MCF 10A (cell line): Measurements from ENCODE around the gene SERPINA1. TPM values are rescaled to one million over a fixed set of nuclear protein-coding genes. Genes with fewer than 3 reads are reported as not detected.

Experiments
- BruUV-seq: library from RNA; stranded (reverse); fragments of 400-500 nt; replicated peaks from 2 replicates; lab custom pipeline; 2021; lab: Mats Ljungman, UMichigan
- CTCF ChIA-PET: fragments of 300-600 bp; sonication (Branson Sonifier 250); formaldehyde crosslinking; extraction: SDS; loops from one replicate; lab custom pipeline; 2021; ENCODE audit warnings: antibody characterized with exemption, inconsistent platforms; lab: Yijun Ruan, JAX
- POLR2A ChIA-PET: fragments of 300-600, 350-650 bp; sonication (Branson Sonifier 250); formaldehyde crosslinking; extraction: SDS; loops from one replicate; lab custom pipeline; 2020; ENCODE audit warnings: antibody characterized with exemption, inconsistent platforms; lab: Yijun Ruan, JAX
- DNase-seq: peaks from one replicate; pipeline ENCODE4 v3.0.0-alpha.2; 2018; ENCODE audit not compliant: unreplicated experiment
- H3K27ac Mint-ChIP-seq: one replicate; pipeline ENCODE4 v1.8.0; 2022; ENCODE audit warnings: mild to moderate bottlenecking, low read depth, mixed read lengths; ENCODE audit not compliant: unreplicated experiment
- H3K27me3 Mint-ChIP-seq: one replicate; pipeline ENCODE4 v1.8.0; 2022; ENCODE audit warnings: mixed read lengths; ENCODE audit not compliant: insufficient read depth, unreplicated experiment
- H3K36me3 Mint-ChIP-seq: one replicate; pipeline ENCODE4 v1.8.0; 2022; ENCODE audit warnings: mild to moderate bottlenecking, moderate library complexity, mixed read lengths; ENCODE audit not compliant: insufficient read depth, unreplicated experiment
- H3K4me1 Mint-ChIP-seq: one replicate; pipeline ENCODE4 v1.8.0; 2022; ENCODE audit warnings: mixed read lengths; ENCODE audit not compliant: insufficient read depth, unreplicated experiment
- H3K4me3 Mint-ChIP-seq: one replicate; pipeline ENCODE4 v1.8.0; 2022; ENCODE audit warnings: mild to moderate bottlenecking, moderate library complexity, mixed read lengths; ENCODE audit not compliant: unreplicated experiment
- H3K9me3 Mint-ChIP-seq: one replicate; pipeline ENCODE4 v1.8.0; 2022; ENCODE audit warnings: mixed read lengths; ENCODE audit not compliant: unreplicated experiment
- intact Hi-C: fragments of 100-400 bp; cut with micrococcal nuclease; formaldehyde crosslinking; loops from 2 replicates; pipeline ENCODE4 v1.14.1; 2022
- total RNA-seq: library from RNA; stranded (reverse); gene quantifications from 2 replicates; pipeline ENCODE4 v1.2.3, GENCODE V29; 2022
- TF ChIP-seq, protein P1 (sequence below): fragments of 200-600 bp; IDR thresholded peaks from one replicate; pipeline ENCODE4 v1.8.0; 2022; ENCODE audit warnings: antibody characterized with exemption, mild to moderate bottlenecking; ENCODE audit not compliant: unreplicated experiment

The SERPINA1 gene
- total RNA-seq, 1 experiment from 2014 or later = 42.5 TPM

GRCh38 chr14:94368956-94369355, 19.4 kb downstream of the SERPINA1 start:
- no TSS peak for BruUV-seq
- Mint-ChIP-seq H3K27me3 (no peaks in the 10 kb centered on the region), H3K9me3 (no peaks in the 10 kb centered on the region), H3K36me3 (no peaks in the 10 kb centered on the region), H3K27ac (no peak overlapping the region), H3K4me1 (peaks cover 8% of the 10 kb centered on the region), H3K4me3 (no peak overlapping the region)
- ChIA-PET CTCF (no interaction called here), POLR2A (interaction anchor here (1.1 kb wide), 1 partner anchor 13 kb away, joined by 3 read pairs; no protein-coding TSS in a partner anchor)
- TF ChIP-seq, protein P1, sequence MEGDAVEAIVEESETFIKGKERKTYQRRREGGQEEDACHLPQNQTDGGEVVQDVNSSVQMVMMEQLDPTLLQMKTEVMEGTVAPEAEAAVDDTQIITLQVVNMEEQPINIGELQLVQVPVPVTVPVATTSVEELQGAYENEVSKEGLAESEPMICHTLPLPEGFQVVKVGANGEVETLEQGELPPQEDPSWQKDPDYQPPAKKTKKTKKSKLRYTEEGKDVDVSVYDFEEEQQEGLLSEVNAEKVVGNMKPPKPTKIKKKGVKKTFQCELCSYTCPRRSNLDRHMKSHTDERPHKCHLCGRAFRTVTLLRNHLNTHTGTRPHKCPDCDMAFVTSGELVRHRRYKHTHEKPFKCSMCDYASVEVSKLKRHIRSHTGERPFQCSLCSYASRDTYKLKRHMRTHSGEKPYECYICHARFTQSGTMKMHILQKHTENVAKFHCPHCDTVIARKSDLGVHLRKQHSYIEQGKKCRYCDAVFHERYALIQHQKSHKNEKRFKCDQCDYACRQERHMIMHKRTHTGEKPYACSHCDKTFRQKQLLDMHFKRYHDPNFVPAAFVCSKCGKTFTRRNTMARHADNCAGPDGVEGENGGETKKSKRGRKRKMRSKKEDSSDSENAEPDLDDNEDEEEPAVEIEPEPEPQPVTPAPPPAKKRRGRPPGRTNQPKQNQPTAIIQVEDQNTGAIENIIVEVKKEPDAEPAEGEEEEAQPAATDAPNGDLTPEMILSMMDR = no peak
- DNase-seq = no peak
- intact Hi-C loops = no loop called here

GRCh38 chr14:94368243-94368590, 20.2 kb downstream of the SERPINA1 start:
- Mint-ChIP-seq H3K27me3 (no peaks in the 10 kb centered on the region), H3K4me3 (no peak overlapping the region), H3K36me3 (no peaks in the 10 kb centered on the region), H3K4me1 (peaks cover under 1% of the 10 kb centered on the region), H3K27ac (no peak overlapping the region), H3K9me3 (no peaks in the 10 kb centered on the region)
- DNase-seq = no peak
- no TSS peak for BruUV-seq
- intact Hi-C loops = no loop called here
- TF ChIP-seq, protein P1 = no peak
- POLR2A ChIA-PET = interaction anchor here (0.9 to 1.1 kb wide), 2 partner anchors 11 to 14 kb away, joined by 3 read pairs; no protein-coding TSS in a partner anchor
- CTCF ChIA-PET = interaction anchor here (0.9 kb wide), 1 partner anchor 91 kb away, joined by 3 read pairs; no protein-coding TSS in a partner anchor

DNA sequence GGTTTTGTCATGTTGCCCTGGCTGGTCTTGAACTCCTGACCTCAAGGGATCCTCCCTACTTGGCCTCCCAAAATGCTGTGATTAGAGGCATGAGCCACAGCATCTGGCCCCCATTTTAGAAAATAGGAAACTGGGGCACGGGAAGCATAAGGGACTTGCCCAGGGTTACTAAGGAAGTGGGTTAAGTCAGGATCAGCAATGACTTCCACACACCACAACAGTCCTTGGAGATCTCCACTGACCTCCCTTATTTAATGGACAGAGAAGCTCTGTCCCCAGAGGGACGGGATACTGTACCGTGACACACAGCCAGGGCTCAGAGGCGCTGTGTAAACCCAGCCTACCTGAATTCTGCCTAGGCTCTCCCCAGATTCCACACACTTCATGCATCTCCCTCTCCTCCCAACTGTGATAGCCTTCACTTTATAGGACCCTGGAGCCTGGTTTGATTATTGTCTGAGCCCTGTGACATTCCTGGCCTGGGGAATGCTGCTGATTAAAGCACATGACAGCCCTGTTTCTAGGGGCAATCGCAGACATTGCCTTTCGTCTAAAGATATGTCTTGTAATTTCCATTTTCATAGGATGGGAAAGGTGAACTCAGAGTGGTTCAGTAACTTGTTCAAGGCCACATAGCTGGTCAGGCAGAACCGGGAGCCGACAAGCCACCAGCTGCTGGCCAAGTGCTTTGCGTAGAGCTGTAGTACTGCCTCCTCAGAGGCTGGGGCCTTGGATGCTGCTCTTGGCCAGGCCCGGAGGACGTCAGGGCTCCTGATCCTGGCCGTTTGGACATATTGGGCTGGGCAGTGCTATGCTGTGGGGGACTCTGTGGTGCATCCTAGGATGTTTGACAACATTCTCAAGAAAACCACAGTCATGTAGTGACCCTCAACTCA, 20.8 kb downstream of the SERPINA1 start:
- DNase-seq = no peak
- POLR2A ChIA-PET = interaction anchor here (0.9 kb wide), 1 partner anchor 12 kb away, joined by 3 read pairs; no protein-coding TSS in a partner anchor
- Mint-ChIP-seq H3K9me3 (no peaks in the 10 kb centered on the region), H3K36me3 (no peaks in the 10 kb centered on the region), H3K27me3 (no peaks in the 10 kb centered on the region), H3K27ac (no peak overlapping the region), H3K4me1 (no peaks in the 10 kb centered on the region), H3K4me3 (no peak overlapping the region)
- TF ChIP-seq, protein P1 = no peak
- intact Hi-C loops = no loop called here
- CTCF ChIA-PET = interaction anchor here (0.9 kb wide), 1 partner anchor 91 kb away, joined by 3 read pairs; no protein-coding TSS in a partner anchor
- BruUV-seq = no TSS peak

DNA sequence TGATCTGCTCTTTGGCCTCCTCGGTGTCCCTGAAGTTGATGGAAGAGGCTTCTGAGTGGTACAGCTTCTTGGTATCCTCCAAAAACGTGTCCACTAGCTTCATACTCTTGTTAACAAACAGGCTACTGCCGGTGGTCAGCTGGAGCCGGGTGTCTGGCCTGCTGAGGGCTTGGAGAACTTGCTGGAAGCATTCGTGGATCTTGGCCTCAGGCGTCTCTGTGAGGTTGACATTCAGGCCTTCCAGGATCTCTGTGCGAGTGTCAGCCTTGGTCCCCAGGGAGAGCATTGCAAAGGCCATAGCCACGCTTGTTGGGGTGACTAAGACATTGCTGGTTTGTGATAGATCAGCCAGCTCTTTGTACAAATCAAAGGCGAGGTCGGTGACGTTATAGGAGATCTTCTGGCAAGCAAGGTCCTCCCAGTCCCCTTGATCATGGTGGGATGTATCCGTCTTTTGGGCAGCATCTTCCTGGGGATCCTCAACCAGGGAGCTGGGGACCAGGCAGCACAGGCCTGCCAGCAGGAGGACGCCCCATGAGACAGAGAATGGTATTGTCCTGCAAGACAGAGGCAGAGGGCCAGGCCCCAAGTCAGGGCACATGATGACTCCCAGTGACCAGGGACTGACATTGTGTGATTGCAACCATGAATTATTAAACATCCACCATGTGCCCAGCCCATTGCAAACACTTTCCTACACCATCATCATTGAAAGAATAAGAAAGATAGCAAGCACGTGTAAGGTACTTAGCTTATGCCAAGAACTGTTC, 22.1 kb downstream of the SERPINA1 start, which contains the start of gene SERPINA2:
SERPINA2 (minus strand) TSS at position 553 of the 770 bp plus-strand sequence.
- CTCF ChIA-PET = no interaction called here
- no peaks in the 10 kb centered on the region for H3K36me3 Mint-ChIP-seq
- no peaks in the 10 kb centered on the region for H3K4me1 Mint-ChIP-seq

More for the DNA sequence above, 22.1 kb downstream of the SERPINA1 start, which contains the start of gene SERPINA2:
- POLR2A ChIA-PET = no interaction called here
- TF ChIP-seq, protein P1 = no peak
- intact Hi-C loops = no loop called here
- no peak within 1 kb of the TSS for H3K4me3 Mint-ChIP-seq
- H3K9me3 Mint-ChIP-seq = no peaks in the 10 kb centered on the region
- no peak for DNase-seq
- BruUV-seq = no TSS peak
- no peak within 1 kb of the TSS for H3K27ac Mint-ChIP-seq
- no peaks in the 10 kb centered on the region for H3K27me3 Mint-ChIP-seq
